Nephron (organoid): ENCODE data around the gene RASSF7.

Experiments
- H3K27ac Mint-ChIP-seq, 3 experiments: 2 replicates each; pipeline ENCODE4 v1.8.0; 2020; ENCODE audit warnings: mixed read lengths in 3 of 3, mild to moderate bottlenecking in 2 of 3, moderate library complexity in 1 of 3
- H3K27me3 Mint-ChIP-seq: 2 replicates; pipeline ENCODE4 v1.8.0; 2021; ENCODE audit warnings: low read depth, mild to moderate bottlenecking, moderate library complexity, mixed read lengths
- H3K36me3 Mint-ChIP-seq: 2 replicates; pipeline ENCODE4 v1.8.0; 2020; ENCODE audit warnings: low read depth, mixed read lengths
- H3K4me1 Mint-ChIP-seq: 2 replicates; pipeline ENCODE4 v1.8.0; 2020; ENCODE audit warnings: mixed read lengths
- H3K4me3 Mint-ChIP-seq, 3 experiments: 2 replicates each; pipeline ENCODE4 v1.8.0; 2020; ENCODE audit warnings: mild to moderate bottlenecking in 3 of 3, mixed read lengths in 3 of 3, moderate library complexity in 2 of 3
- H3K9me3 Mint-ChIP-seq: 2 replicates; pipeline ENCODE4 v1.8.0; 2020; ENCODE audit warnings: mixed read lengths
- TF ChIP-seq, protein P1 (sequence below), 3 experiments: fragments of 200-600 bp; sonication (generic); IDR thresholded peaks; one replicate each; pipeline ENCODE4 v1.5.0; 2021; ENCODE audit warnings: antibody characterized with exemption in 3 of 3; ENCODE audit not compliant: unreplicated experiment in 3 of 3

The RASSF7 gene

GRCh38 chr11:541433-541885 lies 19.3 kb upstream of the RASSF7 start:
- TF ChIP-seq, protein P1, sequence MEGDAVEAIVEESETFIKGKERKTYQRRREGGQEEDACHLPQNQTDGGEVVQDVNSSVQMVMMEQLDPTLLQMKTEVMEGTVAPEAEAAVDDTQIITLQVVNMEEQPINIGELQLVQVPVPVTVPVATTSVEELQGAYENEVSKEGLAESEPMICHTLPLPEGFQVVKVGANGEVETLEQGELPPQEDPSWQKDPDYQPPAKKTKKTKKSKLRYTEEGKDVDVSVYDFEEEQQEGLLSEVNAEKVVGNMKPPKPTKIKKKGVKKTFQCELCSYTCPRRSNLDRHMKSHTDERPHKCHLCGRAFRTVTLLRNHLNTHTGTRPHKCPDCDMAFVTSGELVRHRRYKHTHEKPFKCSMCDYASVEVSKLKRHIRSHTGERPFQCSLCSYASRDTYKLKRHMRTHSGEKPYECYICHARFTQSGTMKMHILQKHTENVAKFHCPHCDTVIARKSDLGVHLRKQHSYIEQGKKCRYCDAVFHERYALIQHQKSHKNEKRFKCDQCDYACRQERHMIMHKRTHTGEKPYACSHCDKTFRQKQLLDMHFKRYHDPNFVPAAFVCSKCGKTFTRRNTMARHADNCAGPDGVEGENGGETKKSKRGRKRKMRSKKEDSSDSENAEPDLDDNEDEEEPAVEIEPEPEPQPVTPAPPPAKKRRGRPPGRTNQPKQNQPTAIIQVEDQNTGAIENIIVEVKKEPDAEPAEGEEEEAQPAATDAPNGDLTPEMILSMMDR (IDR thresholded peaks at IDR 0.05; ENCODE audit: unreplicated experiment in 3 of 3), result no peak
- no peaks in the 10 kb centered on the region for H3K9me3 Mint-ChIP-seq
- peaks cover 21% of the 10 kb centered on the region for H3K27me3 Mint-ChIP-seq
- no peak overlapping the region for H3K4me3 Mint-ChIP-seq
- H3K4me1 Mint-ChIP-seq, result no peaks in the 10 kb centered on the region
- H3K27ac Mint-ChIP-seq, result no peak overlapping the region
- H3K36me3 Mint-ChIP-seq, result no peaks in the 10 kb centered on the region

DNA sequence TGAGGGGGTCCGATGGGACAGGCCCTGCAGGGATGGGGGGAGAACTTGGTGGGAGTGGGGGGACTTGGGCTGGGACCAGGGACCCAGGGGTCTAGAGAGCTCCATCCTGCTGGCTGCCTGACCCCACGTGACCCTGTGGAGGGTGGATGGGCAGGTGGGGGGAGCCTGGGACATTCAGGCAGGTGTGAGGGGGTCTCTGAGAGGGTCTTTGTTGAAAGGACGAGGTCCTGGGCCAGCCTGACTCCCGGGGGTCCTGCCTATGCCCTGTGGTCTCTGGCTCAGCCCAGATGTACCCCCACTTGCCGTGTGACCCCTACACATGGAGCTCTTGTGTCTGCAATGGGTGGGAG lies 16.0 kb upstream of the RASSF7 start:
- H3K4me3 Mint-ChIP-seq, result no peak overlapping the region
- TF ChIP-seq, protein P1 (IDR thresholded peaks at IDR 0.05; ENCODE audit: unreplicated experiment in 3 of 3), result no peak
- peaks cover 12% of the 10 kb centered on the region for H3K27me3 Mint-ChIP-seq
- H3K27ac Mint-ChIP-seq, result no peak overlapping the region
- H3K4me1 Mint-ChIP-seq, result no peaks in the 10 kb centered on the region
- H3K36me3 Mint-ChIP-seq, result no peaks in the 10 kb centered on the region
- no peaks in the 10 kb centered on the region for H3K9me3 Mint-ChIP-seq

- Mint-ChIP-seq H3K27me3 (peaks cover 11% of the 10 kb centered on the region), H3K4me3 (no peak overlapping the region), H3K36me3 (no peaks in the 10 kb centered on the region), H3K9me3 (no peaks in the 10 kb centered on the region), H3K4me1 (no peaks in the 10 kb centered on the region), H3K27ac (no peak overlapping the region)
- TF ChIP-seq, protein P1 (IDR thresholded peaks at IDR 0.05; ENCODE audit: unreplicated experiment in 3 of 3), result no peak
Observed at GRCh38 chr11:545171-545570, 15.6 kb upstream of the RASSF7 start.

GRCh38 chr11:548700-549603 lies 11.8 kb upstream of the RASSF7 start:
- Mint-ChIP-seq H3K36me3 (no peaks in the 10 kb centered on the region), H3K27ac (no peak overlapping the region), H3K9me3 (no peaks in the 10 kb centered on the region), H3K4me3 (no peak overlapping the region), H3K4me1 (no peaks in the 10 kb centered on the region), H3K27me3 (peaks cover 21% of the 10 kb centered on the region)
- TF ChIP-seq, protein P1 (IDR thresholded peaks at IDR 0.05; ENCODE audit: unreplicated experiment in 3 of 3), result no peak

DNA sequence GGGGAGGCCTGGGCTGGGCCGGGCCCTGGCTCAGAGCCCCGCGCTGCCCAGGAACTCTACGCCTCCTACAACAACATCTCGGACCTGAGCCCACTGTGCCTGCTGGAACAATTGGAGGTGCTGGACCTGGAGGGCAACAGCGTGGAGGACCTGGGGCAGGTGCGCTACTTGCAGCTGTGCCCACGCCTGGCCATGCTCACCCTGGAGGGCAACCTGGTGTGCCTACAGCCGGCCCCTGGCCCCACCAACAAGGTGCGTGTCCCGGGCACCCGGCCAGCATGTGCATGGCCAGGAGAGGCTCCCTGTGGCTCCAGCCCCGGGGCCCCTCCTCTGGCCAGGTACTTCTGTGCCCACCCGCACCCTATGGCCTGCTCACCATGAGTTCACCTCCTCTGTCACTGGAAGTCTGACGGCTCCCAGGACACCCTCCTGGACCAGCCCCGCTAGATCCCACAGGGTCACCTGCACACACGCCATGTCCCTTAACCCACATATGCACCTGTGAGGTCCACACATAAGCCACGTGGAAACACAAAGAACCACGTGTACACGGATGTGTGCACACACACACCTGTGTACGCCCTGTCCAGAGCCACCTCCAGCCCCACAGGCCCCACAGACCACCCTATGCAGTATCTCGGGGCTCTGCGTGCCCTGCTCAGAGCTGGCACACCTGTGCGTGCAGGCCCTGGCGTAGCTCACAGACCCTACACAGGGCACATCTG lies 10.6 kb upstream of the RASSF7 start:
- peaks cover 24% of the 10 kb centered on the region for H3K27me3 Mint-ChIP-seq
- TF ChIP-seq, protein P1 (IDR thresholded peaks at IDR 0.05; ENCODE audit: unreplicated experiment in 3 of 3), result no peak
- no peaks in the 10 kb centered on the region for H3K36me3 Mint-ChIP-seq
- no peak overlapping the region for H3K4me3 Mint-ChIP-seq
- no peaks in the 10 kb centered on the region for H3K9me3 Mint-ChIP-seq
- no peak overlapping the region for H3K27ac Mint-ChIP-seq
- H3K4me1 Mint-ChIP-seq, result no peaks in the 10 kb centered on the region
